Gastroesophageal sphincter (tissue), 3 donors: ENCODE data around the gene LTO1.

Source experiments
- CTCF ChIP-seq, 4 experiments: fragments of 200-600 bp in 2 of 4; fragments of 450-650 bp in 2 of 4; sonication (generic) in 1 of 4; IDR thresholded peaks; one replicate each; pipeline ENCODE4 v1.5.1; 2017 to 2019; ENCODE audit warnings: antibody characterized with exemption in 4 of 4, mild to moderate bottlenecking in 2 of 4, moderate library complexity in 2 of 4
- EP300 ChIP-seq: sonication (generic); formaldehyde crosslinking; IDR thresholded peaks from one replicate; pipeline ENCODE4 v1.6.1; 2017; ENCODE audit warnings: antibody characterized with exemption, mild to moderate bottlenecking
- POLR2A ChIP-seq, 2 donors: fragments of 450-650 bp; IDR thresholded peaks; one replicate each; pipeline ENCODE4 v1.6.1; 2017; ENCODE audit warnings: antibody characterized with exemption in 2 of 2, mild to moderate bottlenecking in 2 of 2, moderate library complexity in 1 of 2
- POLR2AphosphoS5 ChIP-seq: sonication (generic); formaldehyde crosslinking; IDR thresholded peaks from one replicate; pipeline ENCODE4 v1.6.1; 2017; ENCODE audit warnings: antibody characterized with exemption

- TF ChIP-seq POLR2A (IDR thresholded peaks at IDR 0.05) = no peak
- TF ChIP-seq CTCF (IDR thresholded peaks at IDR 0.05) = no peak
- no peak for TF ChIP-seq POLR2AphosphoS5
- TF ChIP-seq EP300 = no peak
These were observed 37.8 kb downstream of the LTO1 start for GRCh38 chr11:69637198-69637940.
